Uterus (tissue), 4 donors: ENCODE measurements around the gene FYTTD1. TPM values are rescaled to one million over a fixed set of nuclear protein-coding genes. Genes with fewer than 3 reads are reported as not detected.

Experiments
- DNase-seq, 2 donors: peaks; one replicate each; pipeline ENCODE4 v3.0.0-alpha.2; 2019 to 2020
- H3K27ac ChIP-seq, 2 donors: fragments of 200-600 bp; sonication (generic); 1 replicate in 1 of 2; 2 replicates in 1 of 2; pipeline ENCODE4 v1.5.1; 2016 to 2018
- H3K27me3 ChIP-seq, 2 donors: fragments of 200-600 bp; sonication (generic); one replicate each; pipeline ENCODE4 v1.5.1; 2018 to 2019; ENCODE audit warnings: control low read depth in 1 of 2
- H3K36me3 ChIP-seq, 2 donors: fragments of 200-600 bp; sonication (generic); one replicate each; pipeline ENCODE4 v1.5.1; 2019; ENCODE audit warnings: control low read depth in 1 of 2
- H3K4me1 ChIP-seq, 2 donors: fragments of 200-600 bp; sonication (generic); one replicate each; pipeline ENCODE4 v1.5.1; 2018 to 2019; ENCODE audit warnings: control low read depth in 1 of 2
- H3K4me3 ChIP-seq, 2 donors: fragments of 200-600 bp; sonication (generic); 1 replicate in 1 of 2; 2 replicates in 1 of 2; pipeline ENCODE4 v1.5.1; 2018 to 2019; ENCODE audit warnings: mild to moderate bottlenecking in 1 of 2
- H3K9me3 ChIP-seq, 2 donors: fragments of 200-600 bp; sonication (generic); one replicate each; pipeline ENCODE4 v1.5.1; 2019; ENCODE audit warnings: control low read depth in 1 of 2
- POLR2A ChIP-seq, 2 donors: fragments of 450-650 bp; IDR thresholded peaks; one replicate each; pipeline ENCODE4 v1.6.1; 2016; ENCODE audit warnings: antibody characterized with exemption in 2 of 2, mild to moderate bottlenecking in 1 of 2, moderate library complexity in 1 of 2
- intact Hi-C: fragments of 100-400 bp; cut with DNase I; formaldehyde crosslinking; loops from one replicate; pipeline ENCODE4 v1.15.1; 2023; ENCODE audit warnings: low total_unique reads
- total RNA-seq, 4 donors: library from RNA; depleted of rRNA in 3 of 4; stranded (reverse); fragments of >200 nt in 3 of 4; gene quantifications; one replicate each; pipeline versions ENCODE4 v1.1.0 to v1.2.4, GENCODE V29; 2014 to 2023
- TF ChIP-seq, protein P1 (sequence below), 4 experiments: fragments of 200-600 bp in 2 of 4; fragments of 450-650 bp in 2 of 4; sonication (generic) in 2 of 4; IDR thresholded peaks; one replicate each; pipeline ENCODE4 v1.5.1; 2016 to 2019; ENCODE audit warnings: antibody characterized with exemption in 4 of 4, mild to moderate bottlenecking in 2 of 4, moderate library complexity in 1 of 4
- donor health status: DM: yes; HTN: yes; CAD: no.

FYTTD1 gene
- total RNA-seq, 4 donors from 2014 or later: 22.5 to 100 (median 45.5) TPM

DNA sequence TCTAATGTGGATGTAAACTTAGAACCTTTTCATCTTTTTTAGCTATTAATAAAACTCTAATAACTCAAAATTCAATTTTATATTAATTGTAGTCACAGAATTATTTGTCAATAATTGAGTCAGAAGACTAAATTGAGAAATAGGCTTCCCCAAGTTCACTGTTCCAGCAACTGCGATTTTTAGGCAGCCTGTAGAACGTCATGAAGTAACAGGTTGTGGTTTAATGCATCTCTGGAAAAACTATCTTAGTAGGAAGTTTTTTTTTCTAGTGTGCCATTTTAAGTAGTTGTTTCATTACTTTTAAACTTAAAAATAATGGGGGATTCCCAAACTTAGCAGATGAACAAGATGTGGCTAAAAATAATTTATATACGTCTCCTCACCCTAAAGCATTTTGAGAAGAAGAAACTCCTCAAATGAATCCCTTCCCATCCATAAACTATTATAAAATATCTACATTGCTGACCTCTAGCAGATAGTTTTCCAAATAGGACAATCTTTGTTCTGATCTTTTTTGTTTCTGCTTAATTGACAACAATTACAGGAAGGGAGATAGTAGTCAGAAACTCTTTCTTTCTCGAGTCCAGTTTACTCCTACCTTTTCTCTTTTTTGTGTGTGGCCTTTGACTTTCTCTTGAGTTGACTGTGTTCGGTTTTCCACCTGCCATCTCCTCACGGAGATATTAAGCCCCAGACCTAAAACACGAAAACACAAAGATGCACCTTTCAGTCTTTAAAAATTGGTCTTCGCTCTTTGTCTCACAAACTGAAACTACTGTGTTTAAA lies 84.4 kb downstream of the FYTTD1 start:
- intact Hi-C loops: no loop called here

DNA sequence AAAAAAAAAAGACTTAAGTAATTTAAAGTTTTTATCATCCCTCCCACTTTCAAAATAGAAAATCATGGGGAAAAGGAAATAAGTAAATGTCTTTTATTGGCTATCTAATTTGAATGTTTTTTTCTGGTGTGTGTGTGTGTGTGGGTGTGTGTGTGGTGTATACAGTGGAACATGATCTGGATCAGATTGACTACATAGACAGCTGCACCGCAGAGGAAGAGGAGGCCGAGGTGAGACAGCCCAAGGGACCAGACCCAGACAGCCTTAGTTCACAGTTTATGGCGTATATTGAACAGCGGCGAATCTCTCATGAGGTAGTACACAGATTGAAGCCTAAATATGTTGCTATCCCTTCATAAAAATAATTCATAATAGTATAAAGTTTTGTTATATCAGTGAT lies 85.8 kb downstream of the FYTTD1 start:
- intact Hi-C loops: no loop called here
- Histone ChIP-seq H3K9me3 (no peaks in the 10 kb centered on the region), H3K4me1 (no peaks in the 10 kb centered on the region), H3K4me3 (no peak overlapping the region), H3K36me3 (no peaks in the 10 kb centered on the region), H3K27me3 (no peaks in the 10 kb centered on the region), H3K27ac (no peak overlapping the region)
- TF ChIP-seq POLR2A (IDR thresholded peaks at IDR 0.05): no peak
- TF ChIP-seq, protein P1, sequence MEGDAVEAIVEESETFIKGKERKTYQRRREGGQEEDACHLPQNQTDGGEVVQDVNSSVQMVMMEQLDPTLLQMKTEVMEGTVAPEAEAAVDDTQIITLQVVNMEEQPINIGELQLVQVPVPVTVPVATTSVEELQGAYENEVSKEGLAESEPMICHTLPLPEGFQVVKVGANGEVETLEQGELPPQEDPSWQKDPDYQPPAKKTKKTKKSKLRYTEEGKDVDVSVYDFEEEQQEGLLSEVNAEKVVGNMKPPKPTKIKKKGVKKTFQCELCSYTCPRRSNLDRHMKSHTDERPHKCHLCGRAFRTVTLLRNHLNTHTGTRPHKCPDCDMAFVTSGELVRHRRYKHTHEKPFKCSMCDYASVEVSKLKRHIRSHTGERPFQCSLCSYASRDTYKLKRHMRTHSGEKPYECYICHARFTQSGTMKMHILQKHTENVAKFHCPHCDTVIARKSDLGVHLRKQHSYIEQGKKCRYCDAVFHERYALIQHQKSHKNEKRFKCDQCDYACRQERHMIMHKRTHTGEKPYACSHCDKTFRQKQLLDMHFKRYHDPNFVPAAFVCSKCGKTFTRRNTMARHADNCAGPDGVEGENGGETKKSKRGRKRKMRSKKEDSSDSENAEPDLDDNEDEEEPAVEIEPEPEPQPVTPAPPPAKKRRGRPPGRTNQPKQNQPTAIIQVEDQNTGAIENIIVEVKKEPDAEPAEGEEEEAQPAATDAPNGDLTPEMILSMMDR (IDR thresholded peaks at IDR 0.05): no peak
- no peak for DNase-seq

More for the DNA sequence above, 84.4 kb downstream of the FYTTD1 start:
- Histone ChIP-seq H3K36me3 (no peaks in the 10 kb centered on the region), H3K4me3 (no peak overlapping the region), H3K9me3 (no peaks in the 10 kb centered on the region), H3K4me1 (no peaks in the 10 kb centered on the region), H3K27ac (no peak overlapping the region), H3K27me3 (no peaks in the 10 kb centered on the region)
- TF ChIP-seq POLR2A (IDR thresholded peaks at IDR 0.05): no peak
- TF ChIP-seq, protein P1 (IDR thresholded peaks at IDR 0.05): no peak
- no peak for DNase-seq

DNA sequence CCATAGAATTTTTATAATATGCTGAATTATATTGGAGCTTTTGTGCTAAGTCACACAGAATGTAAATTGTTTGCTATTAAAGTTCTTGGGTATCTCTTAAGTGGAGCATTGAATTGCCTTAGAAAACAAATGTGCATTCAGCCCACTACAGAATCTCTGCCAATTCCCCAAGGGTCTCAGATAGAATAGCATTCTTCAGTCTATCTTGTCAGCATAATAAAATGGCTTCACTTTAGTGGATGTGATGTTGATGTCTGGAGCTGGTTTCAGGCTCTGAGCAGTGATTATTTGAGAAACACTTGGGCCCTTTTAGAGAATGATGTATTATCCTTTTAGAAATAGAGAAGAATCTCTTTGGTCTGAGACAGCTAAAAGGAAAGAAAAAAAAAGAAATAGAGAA lies 86.6 kb downstream of the FYTTD1 start:
- H3K27ac ChIP-seq: no peak overlapping the region
- no peaks in the 10 kb centered on the region for H3K36me3 ChIP-seq
- H3K4me3 ChIP-seq: no peak overlapping the region
- H3K9me3 ChIP-seq: no peaks in the 10 kb centered on the region
- intact Hi-C loops: no loop called here
- TF ChIP-seq, protein P1 (IDR thresholded peaks at IDR 0.05): no peak
- TF ChIP-seq POLR2A (IDR thresholded peaks at IDR 0.05): no peak
- no peaks in the 10 kb centered on the region for H3K4me1 ChIP-seq
- DNase-seq: no peak
- H3K27me3 ChIP-seq: no peaks in the 10 kb centered on the region

Other genes starting within 250 kb of the FYTTD1 start
- gene BDH1, start 193.9 kb upstream of the FYTTD1 start, total RNA-seq: 10 to 100 TPM in 2 of 4 donors, 1 to 10 TPM in 2; 4.4 to 23.1 (median 8.6) TPM
- gene RUBCN, start 13.0 kb upstream of the FYTTD1 start, total RNA-seq: 10 to 100 TPM in 3 of 4 donors, 1 to 10 TPM in 1; 8.2 to 36.4 (median 13.9) TPM
- gene LRCH3, start 41.4 kb downstream of the FYTTD1 start, total RNA-seq: 100 to 1,000 TPM in 2 of 4 donors, 10 to 100 TPM in 2; 73.5 to 108 (median 100) TPM
- gene RPL35A, start 200.3 kb downstream of the FYTTD1 start, total RNA-seq: 1,000 to 10,000 TPM in 3 of 4 donors, 100 to 1,000 TPM in 1; 632 to 3,558 (median 1,624) TPM
- 10 to 100 TPM in 1 of 4 donors, 1 to 10 TPM in 2, under 1 TPM in 1; 0.77 to 11.3 (median 6.8) TPM for gene LMLN, start 210.3 kb downstream of the FYTTD1 start, total RNA-seq